ENCODE results near the gene CTNNBIP1. TPM values are rescaled to one million over a fixed set of nuclear protein-coding genes. Genes with fewer than 3 reads are reported as not detected.

Gene CTNNBIP1
- total and polyA plus RNA-seq, 3 experiments from 2014 or later = 9.1 to 12.9 (median 10.7) TPM

- peaks cover 24% of the 10 kb centered on the region for H3K4me1 ChIP-seq (ENCODE audit: insufficient read depth, low read length)
- H3K36me3 ChIP-seq (ENCODE audit: insufficient read depth, low read length) = no peaks in the 10 kb centered on the region
- no peak overlapping the region for H3K4me3 ChIP-seq (ENCODE audit: low read length)
- POLR2A ChIA-PET = no interaction called here
- CTCF ChIA-PET = no interaction called here
- DNase-seq = no peak
- H3K27me3 ChIP-seq (ENCODE audit: insufficient read depth, low read length, poor library complexity, severe bottlenecking) = no peaks in the 10 kb centered on the region
- peak overlapping the region in 5 of 7 donors; percentile 17 to 51 (median 39) for H3K4me3 Mint-ChIP-seq
- H3K27me3 Mint-ChIP-seq = no peaks in the 10 kb centered on the region
- no peaks in the 10 kb centered on the region for H3K9me3 Mint-ChIP-seq
- peaks cover 39 to 56% (median 52%) of the 10 kb centered on the region in 3 donors for H3K4me1 Mint-ChIP-seq
- H3K27ac Mint-ChIP-seq = peak overlapping the region in 1 of 8 donors; percentile 54
- no peak overlapping the region for H3K27ac ChIP-seq (ENCODE audit: low read depth, low read length)
- no peaks in the 10 kb centered on the region for H3K9me3 ChIP-seq (ENCODE audit: low read length)
- H3K36me3 Mint-ChIP-seq = peaks cover 0 to 20% (median 0%) of the 10 kb centered on the region in 3 donors
Observed at GRCh38 chr1:9820521-9820920, 89.5 kb downstream of the CTNNBIP1 start.

- POLR2A ChIA-PET = interaction anchor here (0.8 kb wide), 1 partner anchor 15 kb away, joined by 4 read pairs; no protein-coding TSS in a partner anchor
- CTCF ChIA-PET = interaction anchor here (1.4 to 2.2 kb wide), 2 partner anchors 33 to 230 kb away, joined by 3 to 7 read pairs; no protein-coding TSS in a partner anchor
- no peak overlapping the region for H3K4me3 ChIP-seq (ENCODE audit: low read length)
- peaks cover 11% of the 10 kb centered on the region for H3K4me1 ChIP-seq (ENCODE audit: insufficient read depth, low read length)
- Mint-ChIP-seq H3K4me1 (peaks cover 29 to 52% (median 51%) of the 10 kb centered on the region in 3 donors), H3K4me3 (no peak overlapping the region), H3K36me3 (peaks cover 0 to 18% (median 0%) of the 10 kb centered on the region in 3 donors), H3K27me3 (no peaks in the 10 kb centered on the region), H3K9me3 (no peaks in the 10 kb centered on the region), H3K27ac (no peak overlapping the region)
- no peaks in the 10 kb centered on the region for H3K27me3 ChIP-seq (ENCODE audit: insufficient read depth, low read length, poor library complexity, severe bottlenecking)
- no peaks in the 10 kb centered on the region for H3K9me3 ChIP-seq (ENCODE audit: low read length)
- no peak for DNase-seq
- H3K27ac ChIP-seq (ENCODE audit: low read depth, low read length) = no peak overlapping the region
- no peaks in the 10 kb centered on the region for H3K36me3 ChIP-seq (ENCODE audit: insufficient read depth, low read length)
Observed at GRCh38 chr1:9817734-9818133, 92.3 kb downstream of the CTNNBIP1 start.

- no peak overlapping the region for H3K27ac Mint-ChIP-seq
- Histone ChIP-seq H3K36me3 (ENCODE audit: insufficient read depth, low read length) (no peaks in the 10 kb centered on the region), H3K4me1 (ENCODE audit: insufficient read depth, low read length) (peaks cover 8% of the 10 kb centered on the region), H3K27me3 (ENCODE audit: insufficient read depth, low read length, poor library complexity, severe bottlenecking) (no peaks in the 10 kb centered on the region), H3K4me3 (ENCODE audit: low read length) (no peak overlapping the region), H3K27ac (ENCODE audit: low read depth, low read length) (no peak overlapping the region), H3K9me3 (ENCODE audit: low read length) (no peaks in the 10 kb centered on the region)
- H3K4me3 Mint-ChIP-seq = peak overlapping the region in 2 of 7 donors; percentile 26 to 52
- POLR2A ChIA-PET = interaction anchor here (0.6 kb wide), 1 partner anchor 17 kb away, joined by 4 read pairs; no protein-coding TSS in a partner anchor
- no peaks in the 10 kb centered on the region for H3K27me3 Mint-ChIP-seq
- CTCF ChIA-PET = interaction anchor here (2.2 kb wide), 1 partner anchor 31 kb away, joined by 7 read pairs; no protein-coding TSS in a partner anchor
- no peak for DNase-seq
- peaks cover 0 to 17% (median 0%) of the 10 kb centered on the region in 3 donors for H3K36me3 Mint-ChIP-seq
- H3K4me1 Mint-ChIP-seq = peaks cover 21 to 48% (median 46%) of the 10 kb centered on the region in 3 donors
- H3K9me3 Mint-ChIP-seq = no peaks in the 10 kb centered on the region
Observed at GRCh38 chr1:9816199-9816598, 93.9 kb downstream of the CTNNBIP1 start.

- Histone ChIP-seq H3K27me3 (ENCODE audit: insufficient read depth, low read length, poor library complexity, severe bottlenecking) (no peaks in the 10 kb centered on the region), H3K9me3 (ENCODE audit: low read length) (no peaks in the 10 kb centered on the region), H3K27ac (ENCODE audit: low read depth, low read length) (no peak overlapping the region), H3K4me1 (ENCODE audit: insufficient read depth, low read length) (peaks cover 8% of the 10 kb centered on the region), H3K36me3 (ENCODE audit: insufficient read depth, low read length) (no peaks in the 10 kb centered on the region), H3K4me3 (ENCODE audit: low read length) (no peak overlapping the region)
- H3K27ac Mint-ChIP-seq = no peak overlapping the region
- H3K36me3 Mint-ChIP-seq = peaks cover 0 to 14% (median 0%) of the 10 kb centered on the region in 3 donors
- no peak for DNase-seq
- no peak overlapping the region for H3K4me3 Mint-ChIP-seq
- peaks cover 19 to 46% (median 44%) of the 10 kb centered on the region in 3 donors for H3K4me1 Mint-ChIP-seq
- ChIA-PET POLR2A (no interaction called here), CTCF (interaction anchor here (1.4 kb wide), 1 partner anchor 10 kb away, joined by 3 read pairs; no protein-coding TSS in a partner anchor)
- no peaks in the 10 kb centered on the region for H3K27me3 Mint-ChIP-seq
- H3K9me3 Mint-ChIP-seq = no peaks in the 10 kb centered on the region
Observed at GRCh38 chr1:9815150-9815549, 94.9 kb downstream of the CTNNBIP1 start.

- Mint-ChIP-seq H3K36me3 (peaks cover 0 to 10% (median 0%) of the 10 kb centered on the region in 3 donors), H3K4me3 (no peak overlapping the region), H3K27ac (no peak overlapping the region), H3K9me3 (no peaks in the 10 kb centered on the region), H3K27me3 (no peaks in the 10 kb centered on the region), H3K4me1 (peaks cover 16 to 44% (median 40%) of the 10 kb centered on the region in 3 donors)
- CTCF ChIA-PET = interaction anchor here (1.4 kb wide), 1 partner anchor 11 kb away, joined by 3 read pairs; no protein-coding TSS in a partner anchor
- Histone ChIP-seq H3K4me1 (ENCODE audit: insufficient read depth, low read length) (peaks cover 8% of the 10 kb centered on the region), H3K27ac (ENCODE audit: low read depth, low read length) (no peak overlapping the region), H3K27me3 (ENCODE audit: insufficient read depth, low read length, poor library complexity, severe bottlenecking) (no peaks in the 10 kb centered on the region), H3K4me3 (ENCODE audit: low read length) (no peak overlapping the region), H3K9me3 (ENCODE audit: low read length) (no peaks in the 10 kb centered on the region), H3K36me3 (ENCODE audit: insufficient read depth, low read length) (no peaks in the 10 kb centered on the region)
- POLR2A ChIA-PET = no interaction called here
- no peak for DNase-seq
Observed at GRCh38 chr1:9814619-9815018, 95.5 kb downstream of the CTNNBIP1 start.

GRCh38 chr1:9811239-9811966 lies 98.7 kb downstream of the CTNNBIP1 start:
- Mint-ChIP-seq H3K27me3 (no peaks in the 10 kb centered on the region), H3K9me3 (no peaks in the 10 kb centered on the region), H3K4me3 (no peak overlapping the region), H3K36me3 (peaks cover 0 to 22% (median 2%) of the 10 kb centered on the region in 3 donors), H3K27ac (no peak overlapping the region), H3K4me1 (peaks cover 33 to 65% (median 62%) of the 10 kb centered on the region in 3 donors)
- H3K4me1 ChIP-seq (ENCODE audit: insufficient read depth, low read length) = peaks cover 8% of the 10 kb centered on the region
- H3K36me3 ChIP-seq (ENCODE audit: insufficient read depth, low read length) = no peaks in the 10 kb centered on the region
- H3K4me3 ChIP-seq (ENCODE audit: low read length) = no peak overlapping the region
- H3K9me3 ChIP-seq (ENCODE audit: low read length) = no peaks in the 10 kb centered on the region
- ChIA-PET CTCF (no interaction called here), POLR2A (interaction anchor here (0.7 kb wide), 1 partner anchor 160 kb away, joined by 4 read pairs; the partner anchor contains the start of gene PIK3CD)
- DNase-seq = no peak
- H3K27ac ChIP-seq (ENCODE audit: low read depth, low read length) = no peak overlapping the region
- no peaks in the 10 kb centered on the region for H3K27me3 ChIP-seq (ENCODE audit: insufficient read depth, low read length, poor library complexity, severe bottlenecking)

GRCh38 chr1:9809100-9809510 lies 101.0 kb downstream of the CTNNBIP1 start:
- peak overlapping the region in 3 of 8 donors; percentile 43 to 46 (median 44) for H3K27ac Mint-ChIP-seq
- H3K27me3 Mint-ChIP-seq = no peaks in the 10 kb centered on the region
- Histone ChIP-seq H3K27ac (ENCODE audit: low read depth, low read length) (no peak overlapping the region), H3K36me3 (ENCODE audit: insufficient read depth, low read length) (no peaks in the 10 kb centered on the region), H3K9me3 (ENCODE audit: low read length) (no peaks in the 10 kb centered on the region), H3K4me1 (ENCODE audit: insufficient read depth, low read length) (peaks cover 17% of the 10 kb centered on the region), H3K4me3 (ENCODE audit: low read length) (no peak overlapping the region), H3K27me3 (ENCODE audit: insufficient read depth, low read length, poor library complexity, severe bottlenecking) (no peaks in the 10 kb centered on the region)
- H3K36me3 Mint-ChIP-seq = peaks cover 0 to 19% (median 2%) of the 10 kb centered on the region in 3 donors
- H3K4me3 Mint-ChIP-seq = no peak overlapping the region
- ChIA-PET CTCF (no interaction called here), POLR2A (no interaction called here)
- H3K4me1 Mint-ChIP-seq = peaks cover 34 to 68% (median 61%) of the 10 kb centered on the region in 3 donors
- no peak for DNase-seq
- H3K9me3 Mint-ChIP-seq = no peaks in the 10 kb centered on the region

- Histone ChIP-seq H3K4me1 (ENCODE audit: insufficient read depth, low read length) (peaks cover 17% of the 10 kb centered on the region), H3K27ac (ENCODE audit: low read depth, low read length) (no peak overlapping the region), H3K9me3 (ENCODE audit: low read length) (no peaks in the 10 kb centered on the region), H3K27me3 (ENCODE audit: insufficient read depth, low read length, poor library complexity, severe bottlenecking) (no peaks in the 10 kb centered on the region), H3K36me3 (ENCODE audit: insufficient read depth, low read length) (no peaks in the 10 kb centered on the region), H3K4me3 (ENCODE audit: low read length) (no peak overlapping the region)
- POLR2A ChIA-PET = no interaction called here
- H3K36me3 Mint-ChIP-seq = peaks cover 0 to 19% (median 2%) of the 10 kb centered on the region in 3 donors
- CTCF ChIA-PET = no interaction called here
- H3K27me3 Mint-ChIP-seq = no peaks in the 10 kb centered on the region
- peaks cover 32 to 66% (median 59%) of the 10 kb centered on the region in 3 donors for H3K4me1 Mint-ChIP-seq
- no peak for DNase-seq
- no peaks in the 10 kb centered on the region for H3K9me3 Mint-ChIP-seq
- no peak overlapping the region for H3K27ac Mint-ChIP-seq
- H3K4me3 Mint-ChIP-seq = no peak overlapping the region
Observed at GRCh38 chr1:9808459-9808858, 101.6 kb downstream of the CTNNBIP1 start.
